ENCODE results near the gene LTBP4. TPM values are rescaled to one million over a fixed set of nuclear protein-coding genes. Genes with fewer than 3 reads are reported as not detected.

Gene LTBP4
- total RNA-seq, 1 donor from 2014 or later = 46.9 TPM

GRCh38 chr19:40621966-40622772 lies 21.0 kb downstream of the LTBP4 start:
- Histone ChIP-seq H3K4me2 (ENCODE audit: low read length) (no peak overlapping the region), H3K36me3 (ENCODE audit: insufficient read depth, low read length) (peaks cover 24% of the 10 kb centered on the region), H3K4me1 (ENCODE audit: insufficient read depth, low read length) (peaks cover 23% of the 10 kb centered on the region), H3K27me3 (ENCODE audit: insufficient read depth, low read length) (no peaks in the 10 kb centered on the region), H3K27ac (ENCODE audit: low read depth, low read length) (peak overlapping the region; percentile 76), H3K79me2 (ENCODE audit: insufficient read depth, low read length) (no peaks in the 10 kb centered on the region), H4K20me1 (ENCODE audit: insufficient read depth, low read length) (no peaks in the 10 kb centered on the region), H2AFZ (ENCODE audit: low read depth, low read length) (no peak overlapping the region), H3K4me3 (ENCODE audit: insufficient read depth, low read depth, low read length) (no peak overlapping the region), H3K9me3 (ENCODE audit: insufficient read depth, low read depth, low read length) (no peaks in the 10 kb centered on the region), H3K9ac (ENCODE audit: low read length) (peak overlapping the region; percentile 27)
- Mint-ChIP-seq H3K27ac (ENCODE audit: unreplicated experiment) (peak overlapping the region; percentile 48), H3K4me1 (ENCODE audit: low read depth, unreplicated experiment) (peaks cover 9% of the 10 kb centered on the region), H3K36me3 (ENCODE audit: low read depth, unreplicated experiment) (peaks cover 25% of the 10 kb centered on the region), H3K4me3 (ENCODE audit: unreplicated experiment) (no peak overlapping the region), H3K9me3 (ENCODE audit: unreplicated experiment) (no peaks in the 10 kb centered on the region), H3K27me3 (ENCODE audit: low read depth, unreplicated experiment) (no peaks in the 10 kb centered on the region)
- DNase-seq (ENCODE audit: low read depth) (no peak), FAIRE-seq (no peak)
- TF ChIP-seq CTCF (IDR thresholded peaks at IDR 0.05; ENCODE audit: insufficient read depth, low read depth, low read length) (no peak), EZH2 (IDR thresholded peaks at IDR 0.05; ENCODE audit: insufficient read depth, low read length) (no peak)

GRCh38 chr19:40622773-40623075 lies 21.6 kb downstream of the LTBP4 start:
- H3K27ac ChIP-seq (ENCODE audit: low read depth, low read length) = peak overlapping the region; percentile 76
- peaks cover 23% of the 10 kb centered on the region for H3K4me1 ChIP-seq (ENCODE audit: insufficient read depth, low read length)
- TF ChIP-seq CTCF (IDR thresholded peaks at IDR 0.05; ENCODE audit: insufficient read depth, low read depth, low read length) (no peak), EZH2 (IDR thresholded peaks at IDR 0.05; ENCODE audit: insufficient read depth, low read length) (no peak)
- H3K36me3 ChIP-seq (ENCODE audit: insufficient read depth, low read length) = peaks cover 24% of the 10 kb centered on the region
- H3K27ac Mint-ChIP-seq (ENCODE audit: unreplicated experiment) = no peak overlapping the region
- H4K20me1 ChIP-seq (ENCODE audit: insufficient read depth, low read length) = no peaks in the 10 kb centered on the region
- H3K4me2 ChIP-seq (ENCODE audit: low read length) = peak overlapping the region; percentile 74
- H3K9me3 ChIP-seq (ENCODE audit: insufficient read depth, low read depth, low read length) = no peaks in the 10 kb centered on the region
- peaks cover 9% of the 10 kb centered on the region for H3K4me1 Mint-ChIP-seq (ENCODE audit: low read depth, unreplicated experiment)
- H2AFZ ChIP-seq (ENCODE audit: low read depth, low read length) = no peak overlapping the region
- no peak overlapping the region for H3K4me3 Mint-ChIP-seq (ENCODE audit: unreplicated experiment)
- no peaks in the 10 kb centered on the region for H3K27me3 Mint-ChIP-seq (ENCODE audit: low read depth, unreplicated experiment)
- H3K79me2 ChIP-seq (ENCODE audit: insufficient read depth, low read length) = no peaks in the 10 kb centered on the region
- DNase-seq (ENCODE audit: low read depth) (no peak), FAIRE-seq (no peak)
- H3K9me3 Mint-ChIP-seq (ENCODE audit: unreplicated experiment) = no peaks in the 10 kb centered on the region
- H3K9ac ChIP-seq (ENCODE audit: low read length) = peak overlapping the region; percentile 27
- no peaks in the 10 kb centered on the region for H3K27me3 ChIP-seq (ENCODE audit: insufficient read depth, low read length)
- H3K36me3 Mint-ChIP-seq (ENCODE audit: low read depth, unreplicated experiment) = peaks cover 25% of the 10 kb centered on the region
- H3K4me3 ChIP-seq (ENCODE audit: insufficient read depth, low read depth, low read length) = no peak overlapping the region

Measured in astrocyte (in vitro differentiated cells and primary cell).